GM19035 (cell line): Measurements from ENCODE around the gene CPM.

ENCODE experiments used
- ATAC-seq: cut with Tn5 transposase; IDR thresholded peaks from one replicate; pipeline ENCODE4 v1.9.1; 2021; ENCODE audit not compliant: unreplicated experiment

The CPM gene

GRCh38 chr12:68932961-68933893, at the start of gene CPM:
TSS of gene CPM (minus strand) at chr12:68933171. CDS start at chr12:68932837, 334 bp downstream.
- ATAC-seq, result peak; percentile 89

- no peak for ATAC-seq
Measured at GRCh38 chr12:68981516-68981915, 48.5 kb upstream of the CPM start.

DNA sequence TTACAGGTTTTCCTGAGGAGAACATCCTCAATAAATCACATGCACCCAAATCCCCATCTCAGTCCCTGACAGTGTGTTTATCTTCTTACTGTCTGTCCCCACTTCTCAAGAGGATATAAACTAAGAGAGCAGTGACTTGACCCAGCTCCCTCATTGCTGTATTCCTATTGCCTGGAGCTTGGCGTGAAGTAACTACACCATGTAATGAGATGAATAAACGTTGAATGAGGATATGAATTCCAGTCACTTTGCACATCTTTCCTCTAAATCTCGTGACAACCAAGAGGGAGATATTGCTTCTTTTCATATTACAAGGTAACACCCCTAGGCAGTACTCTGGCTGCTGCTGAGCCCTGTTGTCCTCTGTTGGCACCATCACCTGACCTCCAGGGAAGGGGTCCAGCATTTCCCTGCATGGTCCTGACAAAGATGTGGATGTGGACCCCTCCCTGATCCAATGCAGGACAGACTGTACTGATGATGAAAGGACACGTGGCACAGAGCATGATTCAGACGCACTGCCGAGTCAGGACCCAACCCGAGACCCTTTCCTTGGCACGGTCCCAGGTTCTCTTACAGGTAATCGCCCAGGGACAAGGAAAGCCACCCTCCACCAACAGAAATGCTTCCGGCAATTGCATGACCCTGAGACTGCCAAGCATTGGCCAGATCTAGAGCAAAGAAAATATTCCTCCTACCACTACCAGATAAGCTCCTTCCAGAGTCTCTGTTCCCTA, 47.7 kb upstream of the CPM start:
- ATAC-seq, result no peak

- no peak for ATAC-seq
Measured at GRCh38 chr12:68978678-68979077, 45.7 kb upstream of the CPM start.

DNA sequence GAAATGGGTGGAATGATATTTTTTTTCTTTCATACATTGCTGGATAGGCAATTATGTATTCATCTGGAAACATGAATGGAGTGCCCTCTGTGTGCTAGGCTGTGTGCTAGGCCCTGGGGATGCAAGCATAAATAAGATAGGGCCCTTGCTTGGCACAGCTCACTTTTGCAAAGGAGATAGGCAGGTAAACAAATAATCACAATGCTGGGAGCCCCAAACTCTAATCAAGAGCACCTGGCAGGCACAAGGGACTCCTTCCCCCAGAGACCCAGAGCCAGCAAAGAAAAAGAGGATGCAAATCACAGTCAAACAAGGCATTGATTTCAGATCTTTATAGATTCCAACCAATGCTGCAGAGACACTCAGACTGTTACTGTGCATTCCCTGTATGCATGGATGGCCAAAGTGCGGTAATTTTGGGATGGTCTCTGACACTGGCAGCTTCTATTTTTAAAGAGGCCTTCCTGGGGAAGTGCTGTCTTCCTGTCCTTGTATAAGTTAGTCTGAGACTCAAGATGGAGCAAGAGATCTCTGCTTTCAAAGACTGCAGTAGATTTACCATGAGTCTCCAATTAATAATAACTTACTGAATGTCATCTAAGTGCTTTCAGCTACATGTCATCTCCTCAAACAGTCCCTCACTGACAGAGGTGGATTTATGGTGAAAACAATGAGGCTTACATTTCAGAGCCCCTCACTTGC, 45.1 kb upstream of the CPM start:
- no peak for ATAC-seq

DNA sequence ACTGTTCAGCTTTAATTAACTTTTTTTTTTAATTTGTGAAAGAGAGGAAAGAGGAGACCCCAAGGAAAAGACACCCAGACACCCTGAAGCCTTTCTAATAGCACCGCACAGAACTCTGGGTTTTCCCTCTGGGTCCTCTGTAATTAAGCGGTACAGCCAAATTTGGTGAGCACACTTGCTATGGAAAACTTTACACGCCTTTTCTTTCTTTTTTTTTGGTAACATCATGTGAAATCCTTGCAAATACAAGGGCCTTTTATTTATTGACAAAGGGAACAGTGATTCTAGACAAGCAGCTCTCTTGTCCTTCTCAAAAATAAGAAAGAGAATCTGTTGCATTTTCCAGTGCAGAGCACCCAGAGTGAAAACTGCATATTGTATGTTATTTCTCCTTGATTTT, 44.4 kb upstream of the CPM start:
- ATAC-seq, result no peak

- ATAC-seq, result no peak
Measured at GRCh38 chr12:68976395-68976841, 43.4 kb upstream of the CPM start.

GRCh38 chr12:68975811-68976210, 42.8 kb upstream of the CPM start:
- ATAC-seq, result no peak

- no peak for ATAC-seq
Measured at GRCh38 chr12:68972595-68972994, 39.6 kb upstream of the CPM start.

- ATAC-seq, result no peak
Measured at GRCh38 chr12:68971404-68971803, 38.4 kb upstream of the CPM start.

- ATAC-seq, result no peak
Measured at GRCh38 chr12:68970951-68971350, 38.0 kb upstream of the CPM start.

GRCh38 chr12:68970306-68970705, 37.3 kb upstream of the CPM start:
- no peak for ATAC-seq

- ATAC-seq, result no peak
Measured at GRCh38 chr12:68967046-68967445, 34.1 kb upstream of the CPM start.

DNA sequence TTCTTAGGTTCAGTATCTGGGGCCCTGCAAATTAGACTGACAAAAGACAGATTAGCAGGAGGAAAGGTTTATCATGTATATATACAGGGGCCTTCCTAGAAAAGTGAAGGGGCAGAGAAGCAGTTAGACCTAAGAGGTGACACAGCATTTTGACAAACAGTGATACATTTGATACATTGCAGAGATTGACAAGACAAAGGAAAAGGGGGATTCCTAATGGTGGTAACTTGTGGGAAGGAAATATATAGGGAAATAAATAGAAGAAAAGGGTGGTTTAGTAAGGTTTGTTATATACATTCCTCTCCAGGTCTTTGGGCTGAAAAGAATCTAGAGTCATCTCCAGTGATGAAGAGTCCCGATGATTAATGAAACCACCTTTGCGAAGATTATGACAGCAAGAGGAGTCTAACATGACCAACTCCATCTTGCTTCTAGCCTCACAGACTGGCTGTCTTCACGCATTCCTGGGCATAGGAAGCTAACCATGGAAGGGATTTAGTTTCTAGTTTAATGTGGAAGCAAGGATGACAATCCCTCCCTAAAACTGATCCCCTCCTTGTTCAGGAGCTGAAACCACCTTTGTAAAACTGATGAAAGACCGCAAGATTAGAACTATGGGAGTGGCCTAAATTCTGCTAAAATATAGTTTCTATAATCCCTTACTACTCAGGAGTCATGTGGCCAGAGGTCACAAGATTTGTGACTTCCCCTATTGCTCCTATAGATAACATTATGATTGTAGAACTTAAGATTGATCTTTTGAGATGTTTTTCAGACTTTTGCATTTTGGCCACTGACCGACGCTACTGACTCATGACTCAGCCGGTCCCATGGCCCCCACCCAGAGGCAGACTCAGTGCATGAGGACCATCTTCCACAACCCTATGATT, 31.1 kb upstream of the CPM start:
- no peak for ATAC-seq

DNA sequence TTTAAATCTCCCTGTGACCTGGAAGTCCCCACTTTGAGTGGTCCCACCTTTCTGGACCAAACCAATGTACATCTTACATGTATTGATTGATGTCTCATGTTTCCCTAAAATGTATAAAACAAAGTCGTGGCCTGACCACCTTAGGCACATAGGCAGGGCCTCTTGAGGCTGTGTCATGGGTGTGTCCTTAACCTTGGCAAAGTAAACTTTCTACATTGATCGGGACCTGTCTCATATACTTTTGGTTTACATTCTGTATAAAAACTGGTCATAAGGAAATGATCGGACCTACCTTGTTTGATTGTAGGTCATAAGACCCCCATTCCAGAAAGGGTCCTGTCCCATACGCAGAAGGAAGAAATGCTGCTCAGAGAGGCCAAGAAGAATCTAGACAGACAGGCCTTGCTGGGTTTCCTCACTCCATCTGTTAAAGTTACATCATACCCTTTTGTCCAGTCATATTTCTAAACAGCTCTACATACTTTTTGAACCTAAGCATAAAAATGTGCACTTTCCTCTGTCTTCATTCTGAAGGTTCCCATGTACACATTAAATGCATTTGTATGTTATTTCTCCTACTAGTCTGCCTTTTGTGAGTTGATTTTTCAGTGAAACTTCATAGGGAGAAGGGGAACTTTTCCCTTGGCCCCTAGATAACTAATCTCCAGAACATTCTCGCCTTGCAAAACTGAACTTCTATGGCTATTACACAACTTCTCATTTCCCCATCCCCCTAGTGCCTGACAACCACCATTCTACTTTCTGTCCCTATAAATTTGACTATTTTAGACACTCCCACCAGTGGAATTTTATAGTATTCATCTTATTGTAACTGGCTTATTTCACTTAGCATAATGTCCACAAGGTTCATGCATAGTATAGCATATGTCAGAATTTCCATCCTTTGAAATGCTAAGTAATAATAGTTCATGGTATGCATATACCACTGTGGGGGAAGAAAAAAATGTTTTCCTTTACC, 30.2 kb upstream of the CPM start:
- no peak for ATAC-seq

DNA sequence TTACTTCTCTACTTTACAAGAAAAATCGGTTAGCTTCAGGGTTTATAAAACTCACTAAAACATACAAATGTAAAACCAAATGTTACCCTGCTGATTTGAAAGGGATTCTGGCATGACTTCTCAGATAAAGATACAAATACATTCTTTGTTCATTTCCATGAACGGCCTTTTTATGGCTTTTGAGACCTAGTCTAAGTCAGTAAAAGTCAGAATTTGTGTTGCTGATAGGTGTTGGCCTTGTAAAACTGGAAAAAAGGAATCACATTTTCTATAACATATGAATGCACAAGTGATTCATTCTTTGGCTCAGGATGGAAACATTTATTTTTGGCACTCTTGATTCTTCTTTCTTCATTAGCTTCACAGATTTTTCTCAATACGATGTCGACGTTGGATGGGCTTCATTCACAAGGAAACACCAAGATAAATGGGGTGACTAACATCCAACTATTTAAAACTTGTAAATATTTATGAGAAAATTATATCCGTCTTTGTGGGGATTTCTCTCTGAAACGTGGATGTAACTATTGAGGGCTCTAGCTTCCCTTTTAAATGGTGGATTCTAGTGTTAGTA, 27.0 kb upstream of the CPM start:
- no peak for ATAC-seq

GRCh38 chr12:68959143-68959858, 26.3 kb upstream of the CPM start:
- ATAC-seq, result no peak

GRCh38 chr12:68958322-68958721, 25.4 kb upstream of the CPM start:
- ATAC-seq, result peak; percentile 72
